Osteocyte (in vitro differentiated cells): Measurements from ENCODE around the gene G3BP2. TPM values are rescaled to one million over a fixed set of nuclear protein-coding genes. Genes with fewer than 3 reads are reported as not detected.

ENCODE experiments used
- DNase-seq: peaks from one replicate; pipeline ENCODE4 v3.0.0; 2021; ENCODE audit warnings: mixed read lengths; ENCODE audit not compliant: unreplicated experiment; ENCODE audit errors: extremely low spot score
- H3K27ac Mint-ChIP-seq: one replicate; pipeline ENCODE4 v1.8.0; 2021; ENCODE audit warnings: mild to moderate bottlenecking, mixed read lengths; ENCODE audit not compliant: unreplicated experiment
- H3K27me3 Mint-ChIP-seq: one replicate; pipeline ENCODE4 v1.8.0; 2021; ENCODE audit warnings: mixed read lengths; ENCODE audit not compliant: unreplicated experiment
- H3K36me3 Mint-ChIP-seq: one replicate; pipeline ENCODE4 v1.8.0; 2021; ENCODE audit warnings: mixed read lengths; ENCODE audit not compliant: unreplicated experiment
- H3K4me1 Mint-ChIP-seq: one replicate; pipeline ENCODE4 v1.8.0; 2021; ENCODE audit warnings: mixed read lengths; ENCODE audit not compliant: unreplicated experiment
- H3K4me3 Mint-ChIP-seq: one replicate; pipeline ENCODE4 v1.8.0; 2021; ENCODE audit warnings: mild to moderate bottlenecking, moderate library complexity, mixed read lengths; ENCODE audit not compliant: unreplicated experiment
- H3K9me3 Mint-ChIP-seq: one replicate; pipeline ENCODE4 v1.8.0; 2021; ENCODE audit warnings: mixed read lengths; ENCODE audit not compliant: unreplicated experiment
- CTCF ChIP-seq: fragments of 200-600 bp; sonication (generic); IDR thresholded peaks from 2 replicates; pipeline ENCODE4 v1.5.0; 2021; ENCODE audit warnings: antibody characterized with exemption, mild to moderate bottlenecking, moderate library complexity
- total RNA-seq: library from RNA; stranded (reverse); gene quantifications from 2 replicates; pipeline ENCODE4 v1.2.1, GENCODE V29; 2021

Gene G3BP2
- total RNA-seq, 1 donor from 2014 or later, result 141 TPM

GRCh38 chr4:75683482-75684155 lies 10.4 kb upstream of the G3BP2 start:
- DNase-seq, result no peak
- peaks cover 4% of the 10 kb centered on the region for H3K9me3 Mint-ChIP-seq
- no peak overlapping the region for H3K27ac Mint-ChIP-seq
- no peaks in the 10 kb centered on the region for H3K27me3 Mint-ChIP-seq
- no peak overlapping the region for H3K4me3 Mint-ChIP-seq
- no peaks in the 10 kb centered on the region for H3K4me1 Mint-ChIP-seq
- TF ChIP-seq CTCF, result no peak
- H3K36me3 Mint-ChIP-seq, result no peaks in the 10 kb centered on the region

- H3K4me3 Mint-ChIP-seq, result no peak overlapping the region
- no peak for DNase-seq
Measured at GRCh38 chr4:75679876-75680575, 6.8 kb upstream of the G3BP2 start.

GRCh38 chr4:75678965-75679364 lies 5.8 kb upstream of the G3BP2 start:
- no peak for DNase-seq
- H3K27ac Mint-ChIP-seq, result no peak overlapping the region
- TF ChIP-seq CTCF, result no peak
- H3K4me1 Mint-ChIP-seq, result peaks cover 3% of the 10 kb centered on the region
- no peaks in the 10 kb centered on the region for H3K36me3 Mint-ChIP-seq
- no peak overlapping the region for H3K4me3 Mint-ChIP-seq
- H3K27me3 Mint-ChIP-seq, result no peaks in the 10 kb centered on the region
- no peaks in the 10 kb centered on the region for H3K9me3 Mint-ChIP-seq

More at GRCh38 chr4:75679876-75680575, 6.8 kb upstream of the G3BP2 start:
- H3K36me3 Mint-ChIP-seq, result no peaks in the 10 kb centered on the region
- H3K4me1 Mint-ChIP-seq, result no peaks in the 10 kb centered on the region
- no peak overlapping the region for H3K27ac Mint-ChIP-seq
- no peaks in the 10 kb centered on the region for H3K27me3 Mint-ChIP-seq
- no peak for TF ChIP-seq CTCF
- H3K9me3 Mint-ChIP-seq, result no peaks in the 10 kb centered on the region

GRCh38 chr4:75678473-75678872 lies 5.3 kb upstream of the G3BP2 start:
- Mint-ChIP-seq H3K27me3 (no peaks in the 10 kb centered on the region), H3K36me3 (no peaks in the 10 kb centered on the region), H3K27ac (no peak overlapping the region), H3K4me3 (no peak overlapping the region), H3K4me1 (peaks cover 8% of the 10 kb centered on the region), H3K9me3 (no peaks in the 10 kb centered on the region)
- TF ChIP-seq CTCF, result no peak
- DNase-seq, result no peak

GRCh38 chr4:75675004-75675531 lies 1.9 kb upstream of the G3BP2 start:
- Mint-ChIP-seq H3K27ac (no peak overlapping the region), H3K4me1 (peaks cover 27% of the 10 kb centered on the region), H3K4me3 (no peak overlapping the region), H3K27me3 (no peaks in the 10 kb centered on the region), H3K9me3 (no peaks in the 10 kb centered on the region), H3K36me3 (no peaks in the 10 kb centered on the region)
- TF ChIP-seq CTCF, result no peak
- DNase-seq, result no peak
